ENCODE results near the gene MAGEB16. TPM values are rescaled to one million over a fixed set of nuclear protein-coding genes. Genes with fewer than 3 reads are reported as not detected.

Gene MAGEB16
- total RNA-seq, 1 experiment from 2014 or later: not detected

DNA sequence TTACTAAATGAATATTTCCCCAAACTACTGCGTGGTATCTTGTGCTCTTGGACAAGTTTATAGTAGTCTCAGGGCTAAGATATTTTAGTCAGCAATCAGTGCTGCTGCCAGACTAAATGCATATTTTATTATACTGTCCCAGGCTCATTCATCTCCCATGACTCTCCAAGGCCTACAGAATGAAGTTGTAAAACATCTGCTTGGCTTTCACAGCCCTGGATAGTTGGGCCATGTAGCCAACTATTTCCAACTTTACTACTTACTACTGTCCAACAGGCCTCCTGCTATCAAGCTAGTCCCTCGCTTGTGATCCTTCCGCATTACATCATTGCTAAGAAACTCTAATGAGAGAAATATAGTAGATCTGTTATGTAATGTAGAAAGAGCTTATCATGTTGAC lies 31.4 kb downstream of the MAGEB16 start:
- no peaks in the 10 kb centered on the region for H3K9me3 ChIP-seq (ENCODE audit: control insufficient read depth in 1 of 2, insufficient read depth in 1 of 2, low read depth in 1 of 2, low read length in 2 of 2)
- no peaks in the 10 kb centered on the region for H4K20me1 ChIP-seq (ENCODE audit: insufficient read depth)
- H3K9ac ChIP-seq (ENCODE audit: low read length): no peak overlapping the region
- H3K27ac ChIP-seq (ENCODE audit: low read depth, low read length): no peak overlapping the region
- CTCF ChIA-PET: no interaction called here
- no peaks in the 10 kb centered on the region for H3K79me2 ChIP-seq (ENCODE audit: insufficient read depth, low read length)
- intact Hi-C loops (cut with micrococcal nuclease): no loop called here
- BruUV-seq (replicated peaks): no TSS peak
- no peaks in the 10 kb centered on the region for H3K27me3 ChIP-seq (ENCODE audit: insufficient read depth, low read length)
- H3K4me2 ChIP-seq (ENCODE audit: low read length): no peak overlapping the region
- H2AFZ ChIP-seq (ENCODE audit: low read depth, low read length, poor library complexity, severe bottlenecking): no peak overlapping the region
- no peaks in the 10 kb centered on the region for H3K4me1 ChIP-seq (ENCODE audit: control insufficient read depth in 1 of 2, insufficient read depth in 2 of 2, low read length in 2 of 2)
- no peaks in the 10 kb centered on the region for H3K9me2 ChIP-seq (ENCODE audit: insufficient read depth)
- POLR2A ChIA-PET: no interaction called here
- no peak overlapping the region for H3K4me3 ChIP-seq (replicated peaks in 1 of 2; ENCODE audit: low read depth in 1 of 2, low read length in 2 of 2)
- ATAC-seq (no peak), DNase-seq (ENCODE audit: low read depth, low spot score) (no peak)
- RAD21 ChIA-PET (ENCODE audit: low non-redundant PET in 1 of 2, low total read pairs in 2 of 2, uncharacterized antibody in 2 of 2, unreplicated experiment in 2 of 2): no interaction called here
- no peaks in the 10 kb centered on the region for H3K36me3 ChIP-seq (ENCODE audit: control insufficient read depth in 1 of 2, insufficient read depth in 2 of 2, low read length in 2 of 2)
- no peak for TF ChIP-seq FOSL1 (IDR thresholded peaks at IDR 0.05; ENCODE audit: low read depth)
- TF ChIP-seq, protein P1, sequence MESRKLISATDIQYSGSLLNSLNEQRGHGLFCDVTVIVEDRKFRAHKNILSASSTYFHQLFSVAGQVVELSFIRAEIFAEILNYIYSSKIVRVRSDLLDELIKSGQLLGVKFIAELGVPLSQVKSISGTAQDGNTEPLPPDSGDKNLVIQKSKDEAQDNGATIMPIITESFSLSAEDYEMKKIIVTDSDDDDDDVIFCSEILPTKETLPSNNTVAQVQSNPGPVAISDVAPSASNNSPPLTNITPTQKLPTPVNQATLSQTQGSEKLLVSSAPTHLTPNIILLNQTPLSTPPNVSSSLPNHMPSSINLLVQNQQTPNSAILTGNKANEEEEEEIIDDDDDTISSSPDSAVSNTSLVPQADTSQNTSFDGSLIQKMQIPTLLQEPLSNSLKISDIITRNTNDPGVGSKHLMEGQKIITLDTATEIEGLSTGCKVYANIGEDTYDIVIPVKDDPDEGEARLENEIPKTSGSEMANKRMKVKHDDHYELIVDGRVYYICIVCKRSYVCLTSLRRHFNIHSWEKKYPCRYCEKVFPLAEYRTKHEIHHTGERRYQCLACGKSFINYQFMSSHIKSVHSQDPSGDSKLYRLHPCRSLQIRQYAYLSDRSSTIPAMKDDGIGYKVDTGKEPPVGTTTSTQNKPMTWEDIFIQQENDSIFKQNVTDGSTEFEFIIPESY (IDR thresholded peaks at IDR 0.05; ENCODE audit: extremely low read depth, insufficient replicate concordance, low read length): no peak
- no peak for TF ChIP-seq CBX3 (IDR thresholded peaks at IDR 0.05; ENCODE audit: low read depth)
- no peak for TF ChIP-seq EZH2phosphoT487 (IDR thresholded peaks at IDR 0.05; ENCODE audit: borderline replicate concordance)
- TF ChIP-seq, protein P2, sequence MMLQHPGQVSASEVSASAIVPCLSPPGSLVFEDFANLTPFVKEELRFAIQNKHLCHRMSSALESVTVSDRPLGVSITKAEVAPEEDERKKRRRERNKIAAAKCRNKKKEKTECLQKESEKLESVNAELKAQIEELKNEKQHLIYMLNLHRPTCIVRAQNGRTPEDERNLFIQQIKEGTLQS (IDR thresholded peaks at IDR 0.05): no peak
- TF ChIP-seq SIN3A (IDR thresholded peaks at IDR 0.05; ENCODE audit: low read depth): no peak
- TF ChIP-seq ZNF274 (IDR thresholded peaks at IDR 0.05; ENCODE audit: low read depth, low read length): no peak

DNA sequence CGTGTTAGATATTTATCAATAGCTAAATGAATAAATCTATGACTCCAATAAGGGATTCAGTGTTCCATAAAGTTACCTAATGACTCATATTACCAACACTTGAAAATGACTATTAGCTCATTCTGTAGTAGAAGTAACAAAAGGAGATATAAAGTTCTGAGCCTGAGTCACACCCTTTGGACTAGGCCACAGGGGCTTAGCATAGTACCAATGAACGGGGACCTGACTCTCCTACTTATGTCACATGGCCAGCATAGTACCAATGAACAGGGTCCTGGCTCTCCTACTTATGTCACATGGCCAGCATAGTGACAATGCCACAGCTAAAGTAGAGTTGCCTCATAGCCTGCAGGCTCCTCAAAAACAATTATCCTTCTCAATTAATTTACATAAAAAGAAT lies 43.7 kb downstream of the MAGEB16 start:
- no peak overlapping the region for H3K4me3 ChIP-seq (replicated peaks in 1 of 2; ENCODE audit: low read depth in 1 of 2, low read length in 2 of 2)
- RAD21 ChIA-PET (ENCODE audit: low non-redundant PET in 1 of 2, low total read pairs in 2 of 2, uncharacterized antibody in 2 of 2, unreplicated experiment in 2 of 2): no interaction called here
- H3K9ac ChIP-seq (ENCODE audit: low read length): no peak overlapping the region
- no peaks in the 10 kb centered on the region for H4K20me1 ChIP-seq (ENCODE audit: insufficient read depth)
- H2AFZ ChIP-seq (ENCODE audit: low read depth, low read length, poor library complexity, severe bottlenecking): no peak overlapping the region
- CTCF ChIA-PET: no interaction called here
- POLR2A ChIA-PET: no interaction called here
- no peaks in the 10 kb centered on the region for H3K9me3 ChIP-seq (ENCODE audit: control insufficient read depth in 1 of 2, insufficient read depth in 1 of 2, low read depth in 1 of 2, low read length in 2 of 2)
- no peaks in the 10 kb centered on the region for H3K36me3 ChIP-seq (ENCODE audit: control insufficient read depth in 1 of 2, insufficient read depth in 2 of 2, low read length in 2 of 2)
- no peaks in the 10 kb centered on the region for H3K27me3 ChIP-seq (ENCODE audit: insufficient read depth, low read length)
- intact Hi-C loops (cut with micrococcal nuclease): no loop called here
- no peaks in the 10 kb centered on the region for H3K4me1 ChIP-seq (ENCODE audit: control insufficient read depth in 1 of 2, insufficient read depth in 2 of 2, low read length in 2 of 2)
- no peak overlapping the region for H3K4me2 ChIP-seq (ENCODE audit: low read length)
- no peak for DNase-seq (ENCODE audit: low read depth, low spot score)
- no peak overlapping the region for H3K27ac ChIP-seq (ENCODE audit: low read depth, low read length)
- H3K9me2 ChIP-seq (ENCODE audit: insufficient read depth): no peaks in the 10 kb centered on the region
- BruUV-seq (replicated peaks): no TSS peak
- H3K79me2 ChIP-seq (ENCODE audit: insufficient read depth, low read length): no peaks in the 10 kb centered on the region
- no peak for ATAC-seq
- no peak for TF ChIP-seq ZFX (IDR thresholded peaks at IDR 0.05)
- TF ChIP-seq SRF (IDR thresholded peaks at IDR 0.05; ENCODE audit: low read depth): no peak
- no peak for TF ChIP-seq POLR2AphosphoS5 (IDR thresholded peaks at IDR 0.05; ENCODE audit: low read depth, low read length)
- TF ChIP-seq TCF7L2 (IDR thresholded peaks at IDR 0.05; ENCODE audit: borderline replicate concordance, extremely low read depth, insufficient read depth, insufficient read length): no peak
- no peak for TF ChIP-seq ELF1 (IDR thresholded peaks at IDR 0.05; ENCODE audit: borderline replicate concordance, low read depth)
- no peak for TF ChIP-seq CBX3 (IDR thresholded peaks at IDR 0.05; ENCODE audit: low read depth)
- TF ChIP-seq FOSL1 (IDR thresholded peaks at IDR 0.05; ENCODE audit: low read depth): no peak
- TF ChIP-seq POLR2A (IDR thresholded peaks at IDR 0.05; ENCODE audit: borderline replicate concordance, extremely low read depth, insufficient read depth, insufficient read length): no peak
- TF ChIP-seq EZH2phosphoT487 (IDR thresholded peaks at IDR 0.05; ENCODE audit: borderline replicate concordance): no peak
- TF ChIP-seq SIN3A (IDR thresholded peaks at IDR 0.05; ENCODE audit: low read depth): no peak
- TF ChIP-seq, protein P3, sequence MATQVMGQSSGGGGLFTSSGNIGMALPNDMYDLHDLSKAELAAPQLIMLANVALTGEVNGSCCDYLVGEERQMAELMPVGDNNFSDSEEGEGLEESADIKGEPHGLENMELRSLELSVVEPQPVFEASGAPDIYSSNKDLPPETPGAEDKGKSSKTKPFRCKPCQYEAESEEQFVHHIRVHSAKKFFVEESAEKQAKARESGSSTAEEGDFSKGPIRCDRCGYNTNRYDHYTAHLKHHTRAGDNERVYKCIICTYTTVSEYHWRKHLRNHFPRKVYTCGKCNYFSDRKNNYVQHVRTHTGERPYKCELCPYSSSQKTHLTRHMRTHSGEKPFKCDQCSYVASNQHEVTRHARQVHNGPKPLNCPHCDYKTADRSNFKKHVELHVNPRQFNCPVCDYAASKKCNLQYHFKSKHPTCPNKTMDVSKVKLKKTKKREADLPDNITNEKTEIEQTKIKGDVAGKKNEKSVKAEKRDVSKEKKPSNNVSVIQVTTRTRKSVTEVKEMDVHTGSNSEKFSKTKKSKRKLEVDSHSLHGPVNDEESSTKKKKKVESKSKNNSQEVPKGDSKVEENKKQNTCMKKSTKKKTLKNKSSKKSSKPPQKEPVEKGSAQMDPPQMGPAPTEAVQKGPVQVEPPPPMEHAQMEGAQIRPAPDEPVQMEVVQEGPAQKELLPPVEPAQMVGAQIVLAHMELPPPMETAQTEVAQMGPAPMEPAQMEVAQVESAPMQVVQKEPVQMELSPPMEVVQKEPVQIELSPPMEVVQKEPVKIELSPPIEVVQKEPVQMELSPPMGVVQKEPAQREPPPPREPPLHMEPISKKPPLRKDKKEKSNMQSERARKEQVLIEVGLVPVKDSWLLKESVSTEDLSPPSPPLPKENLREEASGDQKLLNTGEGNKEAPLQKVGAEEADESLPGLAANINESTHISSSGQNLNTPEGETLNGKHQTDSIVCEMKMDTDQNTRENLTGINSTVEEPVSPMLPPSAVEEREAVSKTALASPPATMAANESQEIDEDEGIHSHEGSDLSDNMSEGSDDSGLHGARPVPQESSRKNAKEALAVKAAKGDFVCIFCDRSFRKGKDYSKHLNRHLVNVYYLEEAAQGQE (IDR thresholded peaks at IDR 0.05; ENCODE audit: low read depth): no peak
- TF ChIP-seq SP1 (IDR thresholded peaks at IDR 0.05; ENCODE audit: low read depth): no peak
- TF ChIP-seq EZH2 (IDR thresholded peaks at IDR 0.05): no peak
- no peak for TF ChIP-seq ZNF274 (IDR thresholded peaks at IDR 0.05; ENCODE audit: low read depth, low read length)

Data from HCT116 (cell line).